GM10847 (cell line): Measurements from ENCODE around the gene SURF2.
A peak's percentile ranks its signal among the peaks of the same experiment; 100 is the strongest.

Experiments used
- POLR2A ChIP-seq: IDR thresholded peaks from 2 replicates; pipeline ENCODE4 v1.6.1; 2011; ENCODE audit not compliant: insufficient read length; ENCODE audit errors: extremely low read depth

Gene SURF2

DNA sequence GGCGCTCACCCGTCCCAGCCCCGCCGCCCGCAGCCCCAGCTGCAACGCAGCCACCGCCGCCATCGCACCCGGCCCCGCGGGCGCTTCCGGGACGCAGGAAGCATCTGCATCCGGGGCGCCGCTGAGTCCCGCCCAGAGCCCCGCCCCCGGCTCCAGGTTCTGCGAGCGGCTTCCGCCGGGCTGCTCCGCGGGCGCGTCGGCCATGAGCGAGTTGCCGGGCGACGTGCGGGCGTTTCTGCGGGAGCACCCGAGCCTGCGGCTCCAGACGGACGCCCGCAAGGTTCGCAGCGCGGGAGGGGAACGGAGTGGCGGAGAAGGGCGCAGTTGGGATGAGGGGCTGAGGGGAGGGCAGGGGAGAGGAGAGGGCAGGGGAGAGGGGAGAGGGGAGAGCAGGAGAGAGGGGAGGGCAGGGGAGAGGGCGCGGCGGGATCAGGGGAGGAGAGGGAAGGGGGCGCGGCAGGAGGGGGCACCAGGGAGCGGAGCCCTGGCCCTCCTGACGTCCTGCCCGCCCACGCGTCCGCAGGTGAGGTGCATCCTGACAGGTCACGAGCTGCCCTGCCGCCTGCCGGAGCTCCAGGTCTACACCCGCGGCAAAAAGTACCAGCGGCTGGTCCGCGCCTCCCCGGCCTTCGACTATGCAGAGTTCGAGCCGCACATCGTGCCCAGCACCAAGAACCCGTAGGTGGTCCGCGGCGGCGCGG lies at the start of gene SURF2, which contains the start of gene SURF1:
Gene SURF2, plus strand, starts transcription at position 160 of the 701 bp plus-strand sequence. Its CDS starts 43 bp downstream, at position 203.
Gene SURF1, minus strand, starts transcription at position 97 of the 701 bp plus-strand sequence. Its CDS starts 34 bp downstream, at position 63.
- peak; percentile 82 for TF ChIP-seq POLR2A

DNA sequence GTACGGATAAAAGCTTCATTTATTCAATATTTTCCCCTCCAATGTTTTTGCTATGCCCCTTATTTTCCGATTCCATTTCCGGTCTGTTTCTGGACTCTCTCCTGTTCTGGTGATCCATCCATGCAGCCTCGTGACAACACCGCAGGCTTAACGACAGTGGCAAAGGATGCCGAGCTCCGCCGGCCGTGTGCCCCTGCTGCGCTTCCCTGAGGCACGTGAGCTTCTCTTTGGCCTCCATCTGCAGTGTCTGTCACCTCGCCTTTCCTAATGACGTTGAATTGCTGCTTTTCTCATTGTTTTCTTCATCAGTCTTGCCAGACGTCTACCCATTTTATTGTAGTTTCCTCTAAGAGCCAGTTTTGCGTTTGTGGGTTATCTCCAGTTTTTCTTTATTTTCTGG lies 49.0 kb upstream of the SURF2 start:
- no peak for TF ChIP-seq POLR2A

DNA sequence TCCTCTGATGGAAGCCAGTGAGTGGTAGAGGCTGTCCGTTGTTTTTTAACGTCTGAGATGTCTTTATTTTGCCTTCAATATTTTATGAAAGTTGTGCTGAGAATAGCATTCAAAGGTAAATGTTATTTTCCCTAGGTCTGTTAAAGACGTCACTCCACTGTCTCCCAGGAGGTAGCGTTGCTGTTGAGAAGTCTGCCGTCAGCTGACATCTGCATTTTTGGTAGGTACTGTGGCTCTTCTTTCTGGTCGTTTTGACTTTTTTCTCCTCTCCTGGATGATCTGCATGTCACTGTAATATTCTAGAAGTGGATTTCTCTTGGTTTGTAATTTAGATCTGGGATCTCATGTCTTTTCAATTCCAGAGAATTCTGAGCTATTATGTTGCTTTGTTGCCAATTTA lies 46.7 kb upstream of the SURF2 start:
- TF ChIP-seq POLR2A, result no peak

DNA sequence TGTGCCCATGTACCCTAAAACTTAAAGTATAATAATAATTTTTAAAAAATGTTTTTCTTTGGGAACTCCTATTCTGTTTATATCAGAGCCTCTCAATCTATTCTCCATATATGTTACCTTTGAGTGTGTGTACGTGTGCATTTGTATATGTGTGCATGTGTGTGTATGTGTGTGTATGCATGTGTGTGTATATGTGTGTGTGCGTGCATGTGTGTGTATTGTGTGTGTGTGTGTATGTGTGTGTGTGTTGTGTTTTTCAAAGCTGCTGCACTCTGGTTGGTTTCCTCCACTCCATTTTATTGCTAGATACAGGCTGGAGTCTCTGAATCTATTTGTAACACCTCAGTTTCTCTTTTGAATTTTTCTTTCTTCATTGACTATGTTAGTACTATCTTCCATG lies 40.4 kb upstream of the SURF2 start:
- TF ChIP-seq POLR2A, result no peak

DNA sequence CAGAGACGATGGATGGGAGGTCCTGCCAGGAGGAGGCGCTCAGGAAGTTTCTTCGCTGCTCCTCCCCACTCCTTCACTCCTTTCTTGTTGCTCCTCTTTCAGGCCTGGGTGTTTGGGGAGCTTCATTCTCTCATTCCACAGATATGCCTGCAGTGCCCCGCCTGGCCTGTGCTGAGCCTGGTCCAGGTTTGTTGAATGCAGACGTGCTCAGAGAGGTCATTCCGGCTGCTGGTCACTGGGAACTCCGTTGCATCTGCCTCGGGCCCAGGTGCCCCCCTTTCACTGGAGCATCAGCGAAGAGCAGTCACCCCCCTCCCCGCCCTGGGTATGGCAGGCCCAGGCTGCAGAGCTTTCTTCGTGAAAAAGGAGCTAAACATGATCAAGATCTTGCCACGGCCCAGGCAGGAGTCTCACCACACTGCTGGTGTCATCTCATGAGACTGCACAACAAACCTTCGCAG lies 35.9 kb upstream of the SURF2 start:
- no peak for TF ChIP-seq POLR2A

DNA sequence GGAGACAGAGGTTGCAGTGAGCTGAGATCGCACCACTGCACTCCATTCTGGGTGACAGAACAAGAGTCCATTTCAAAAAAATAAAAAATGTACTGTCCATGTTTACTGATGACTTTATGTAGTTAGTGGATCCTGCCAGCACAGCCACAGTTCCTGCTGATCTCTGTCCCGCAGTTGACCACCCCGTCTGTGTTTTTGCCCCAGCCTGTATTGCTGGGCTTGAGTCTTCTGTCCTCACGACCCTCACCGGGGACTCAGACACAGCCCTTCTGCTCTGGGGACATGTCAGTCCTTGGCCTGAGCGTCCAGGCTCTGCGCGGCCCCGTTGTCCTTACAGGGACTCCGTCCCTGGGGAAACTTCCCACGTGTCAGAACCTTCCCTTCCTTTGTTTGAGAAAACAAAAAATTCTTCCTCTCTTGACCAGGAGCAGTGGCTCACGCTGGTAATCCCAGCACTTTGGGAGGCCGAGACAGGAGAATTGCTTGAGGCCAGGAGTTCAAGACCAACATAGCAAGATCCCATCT lies 34.9 kb upstream of the SURF2 start:
- TF ChIP-seq POLR2A, result no peak

DNA sequence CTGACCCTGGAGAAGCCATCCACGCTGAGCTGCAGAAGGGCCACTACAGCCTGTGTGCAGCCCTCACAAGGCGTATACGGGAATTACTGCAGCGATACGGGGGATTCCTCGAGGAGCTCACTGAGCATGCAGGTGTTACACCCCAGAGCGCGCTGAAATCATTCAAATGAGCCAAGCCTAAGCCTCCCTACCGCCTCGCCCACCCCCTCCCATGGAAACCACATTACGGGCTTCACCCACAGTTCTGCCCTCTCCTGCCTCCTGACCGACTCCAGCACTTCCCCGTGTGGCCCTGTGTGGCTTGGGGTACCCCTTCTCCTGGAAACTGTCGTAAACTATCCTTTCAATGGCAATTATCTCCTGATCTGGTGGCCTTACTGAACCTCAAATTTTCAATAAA lies 33.6 kb upstream of the SURF2 start:
- no peak for TF ChIP-seq POLR2A

DNA sequence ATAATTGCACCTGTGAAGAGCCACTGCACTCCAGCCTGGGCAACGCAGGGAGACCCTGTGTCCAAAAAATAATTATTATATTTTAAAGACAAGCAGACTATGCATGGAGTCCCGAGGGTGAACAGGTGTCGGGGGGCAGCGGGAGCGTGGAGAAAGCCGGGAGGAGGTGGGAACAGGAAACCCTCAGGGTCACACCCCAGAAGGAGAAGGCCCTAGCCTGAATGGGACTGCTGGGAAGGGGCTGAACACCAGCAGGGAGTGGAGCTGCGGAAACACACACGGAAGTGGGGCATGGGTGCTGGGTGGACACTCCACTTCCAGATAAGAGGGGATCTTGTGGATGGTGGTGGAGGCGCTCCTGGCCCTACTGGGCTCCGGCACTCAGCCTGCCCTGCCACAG lies 33.1 kb upstream of the SURF2 start:
- TF ChIP-seq POLR2A, result no peak

DNA sequence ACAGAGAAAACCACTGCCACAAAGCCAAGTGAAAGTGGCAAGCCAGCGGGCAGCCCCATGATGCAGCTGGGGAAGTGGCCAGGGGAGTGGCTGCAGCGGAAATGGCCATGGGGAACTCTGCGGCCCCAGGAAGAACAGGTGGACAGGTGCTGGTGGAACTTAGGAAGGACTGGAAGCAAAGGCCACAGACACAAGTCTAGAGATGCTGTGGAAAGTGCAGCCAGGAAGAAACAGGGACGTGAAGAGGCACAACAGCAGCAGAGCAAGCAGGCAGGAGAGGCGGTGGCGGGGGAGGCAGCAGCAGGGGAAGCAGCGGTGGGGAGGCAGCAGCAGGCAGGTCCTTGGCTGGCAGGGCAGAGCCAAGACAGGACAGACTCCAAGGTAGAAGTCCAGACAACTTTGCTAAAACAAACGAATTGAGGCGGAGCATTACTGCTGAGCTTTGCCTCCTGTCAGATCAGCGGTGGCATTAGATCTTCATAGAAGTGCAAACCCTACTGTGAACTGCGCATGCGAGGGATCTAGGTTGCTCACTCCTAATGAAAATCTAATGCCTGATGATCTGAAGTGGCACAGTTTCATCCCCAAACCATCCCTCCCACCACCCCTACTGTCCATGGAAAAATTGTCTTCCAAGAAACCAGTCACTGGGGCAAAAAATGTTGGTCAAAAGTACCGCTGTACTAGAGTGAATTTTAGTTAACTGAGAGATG lies 32.2 kb upstream of the SURF2 start:
- TF ChIP-seq POLR2A, result no peak

DNA sequence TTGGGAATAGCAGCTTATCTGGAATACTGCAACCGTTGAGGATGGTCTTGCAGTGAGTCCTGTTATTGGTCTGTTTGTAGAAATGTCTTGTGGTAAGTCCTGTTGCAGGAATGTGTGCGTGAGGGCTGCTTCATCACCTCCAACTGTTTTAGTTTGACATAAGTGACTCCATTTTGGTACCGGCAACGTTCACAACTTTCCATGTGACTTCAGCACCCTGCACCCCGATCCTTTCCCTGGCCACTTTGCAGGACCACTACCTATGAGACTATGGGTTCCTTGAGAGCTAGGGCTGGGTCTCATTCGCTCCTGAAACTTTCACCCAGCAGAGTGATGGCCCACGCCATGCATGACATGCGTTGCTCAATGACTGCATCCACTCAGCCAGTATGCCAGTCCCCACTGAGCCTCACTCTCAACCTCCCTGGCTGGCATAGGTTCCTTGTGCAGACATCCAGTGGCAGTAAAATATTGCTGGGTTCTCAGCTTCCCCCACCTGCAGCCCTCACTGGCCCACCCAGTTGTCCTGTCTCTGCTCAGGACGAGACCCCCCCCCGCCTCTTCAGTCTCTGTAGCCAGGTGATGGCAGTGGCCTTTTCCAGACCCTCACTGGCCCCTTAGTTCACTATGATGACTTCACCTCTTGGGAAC lies 28.4 kb upstream of the SURF2 start:
- TF ChIP-seq POLR2A, result no peak

DNA sequence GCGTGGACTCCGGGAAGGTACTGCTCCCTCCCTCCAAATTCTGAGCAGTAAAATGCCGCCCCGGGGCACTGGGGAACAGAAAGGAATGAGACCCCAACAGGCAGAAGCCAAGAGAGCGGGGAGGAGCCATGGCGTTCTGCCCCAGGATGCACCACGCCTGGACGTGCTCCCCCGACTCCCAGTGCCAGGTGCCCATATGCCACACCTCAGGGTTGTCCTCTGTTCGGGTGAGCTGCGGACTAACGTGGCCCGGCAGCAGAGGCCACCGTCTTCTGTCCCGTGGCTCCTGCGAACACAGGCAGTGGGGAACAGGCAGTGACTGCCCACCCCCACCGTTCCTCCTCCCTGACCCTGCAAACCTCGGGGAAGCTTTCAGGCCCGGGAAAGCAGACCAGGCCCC lies 25.1 kb upstream of the SURF2 start:
- no peak for TF ChIP-seq POLR2A

DNA sequence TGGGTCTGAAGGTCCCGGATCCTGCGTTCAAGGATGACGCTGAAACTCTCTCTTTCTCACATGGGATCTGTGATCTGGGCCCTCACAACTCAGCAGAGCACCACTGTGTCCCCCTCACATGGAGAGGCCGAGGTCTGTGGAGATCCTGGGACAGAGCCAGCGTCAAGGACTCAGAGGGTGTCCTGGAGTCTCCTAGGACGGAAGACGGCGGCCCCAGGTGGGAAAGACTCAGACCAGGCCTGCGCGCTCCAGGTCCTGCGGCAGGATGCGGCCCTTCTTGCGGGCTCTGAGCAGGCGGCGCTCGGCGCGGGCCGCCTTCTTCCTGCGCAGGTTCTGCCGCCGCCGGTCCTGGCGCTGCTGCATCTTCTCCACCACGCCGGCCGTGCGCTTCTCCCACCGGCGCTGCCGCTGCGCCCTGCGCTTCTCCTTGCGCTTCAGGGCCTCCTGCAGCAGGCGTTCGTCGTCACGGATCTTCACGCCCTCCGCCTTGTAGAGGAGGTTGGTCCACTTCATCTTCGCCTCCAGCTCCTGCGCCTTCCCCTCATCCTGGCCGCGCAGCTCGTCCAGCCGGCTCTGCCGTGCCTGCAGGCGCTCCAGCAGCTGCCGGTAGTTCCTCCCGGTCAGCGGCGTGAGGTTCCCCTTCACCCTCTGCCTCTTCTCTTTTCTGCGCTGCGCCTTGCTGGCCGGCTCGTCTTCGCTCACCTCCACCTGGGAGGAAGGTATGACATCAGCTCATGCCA lies 24.5 kb upstream of the SURF2 start:
- TF ChIP-seq POLR2A, result no peak

DNA sequence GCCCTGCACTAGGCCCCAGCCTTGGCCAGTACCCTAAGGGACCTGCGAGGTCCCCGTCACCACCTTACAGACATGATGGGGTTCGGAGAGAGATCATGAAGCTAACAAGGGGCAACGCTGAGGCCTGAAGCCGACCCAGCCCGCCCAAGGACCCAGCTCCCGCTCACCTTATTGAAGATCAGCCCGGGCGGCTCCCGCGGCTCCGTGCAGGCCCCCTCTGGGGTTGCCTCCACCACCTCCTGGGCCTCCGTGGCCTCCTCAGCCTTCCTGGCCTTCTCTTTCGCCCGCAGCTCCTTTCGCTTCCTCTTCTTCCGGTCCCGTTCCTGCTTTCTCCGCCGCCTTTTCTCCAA lies 24.0 kb upstream of the SURF2 start:
- TF ChIP-seq POLR2A, result no peak

DNA sequence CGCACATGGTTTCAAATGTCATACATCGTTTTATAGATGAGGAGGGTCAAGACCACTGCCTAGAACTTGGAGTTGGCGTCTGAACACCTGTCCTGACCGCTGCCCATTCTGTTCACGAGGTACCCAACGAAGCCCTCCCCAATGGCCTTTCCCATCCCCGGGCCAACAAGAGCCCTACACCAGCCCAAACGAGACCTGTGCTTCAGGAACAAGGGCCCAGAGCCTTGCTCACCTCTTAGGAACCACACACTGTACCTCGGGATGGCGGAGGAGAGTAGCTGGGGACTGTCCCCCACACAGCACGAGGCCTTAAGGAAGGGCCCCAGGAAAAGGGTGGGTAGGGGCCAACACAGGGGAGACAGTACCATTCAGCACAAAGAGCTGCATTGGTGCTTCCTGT lies 23.3 kb upstream of the SURF2 start:
- TF ChIP-seq POLR2A, result no peak

DNA sequence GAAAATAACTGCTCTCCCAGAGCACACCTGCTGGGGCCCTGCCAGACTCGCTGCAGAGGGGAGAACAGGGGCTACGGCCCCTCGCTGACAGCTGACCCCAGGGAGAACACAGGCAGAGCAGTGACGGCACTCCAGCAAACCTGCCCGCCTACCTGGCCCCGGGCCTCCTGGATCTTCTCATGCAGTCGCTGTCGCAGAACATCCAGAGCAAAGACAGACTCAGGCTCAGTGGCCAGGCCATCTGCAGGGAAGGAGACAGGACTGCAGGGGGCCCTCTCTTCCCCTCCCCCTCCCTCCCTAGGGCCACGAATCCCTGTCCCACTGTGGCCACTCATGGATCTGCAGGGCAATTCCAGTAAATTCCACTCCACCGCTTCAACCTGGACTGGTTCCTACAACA lies 22.8 kb upstream of the SURF2 start:
- no peak for TF ChIP-seq POLR2A
